ENCODE results near the gene FOXP2. TPM values are rescaled to one million over a fixed set of nuclear protein-coding genes. Genes with fewer than 3 reads are reported as not detected.

FOXP2 gene
- total and polyA plus RNA-seq, 2 donors (not counting 3 experiments of a cell fraction or from before 2014, with no cell fraction given), result 0.37 to 2.7 TPM

DNA sequence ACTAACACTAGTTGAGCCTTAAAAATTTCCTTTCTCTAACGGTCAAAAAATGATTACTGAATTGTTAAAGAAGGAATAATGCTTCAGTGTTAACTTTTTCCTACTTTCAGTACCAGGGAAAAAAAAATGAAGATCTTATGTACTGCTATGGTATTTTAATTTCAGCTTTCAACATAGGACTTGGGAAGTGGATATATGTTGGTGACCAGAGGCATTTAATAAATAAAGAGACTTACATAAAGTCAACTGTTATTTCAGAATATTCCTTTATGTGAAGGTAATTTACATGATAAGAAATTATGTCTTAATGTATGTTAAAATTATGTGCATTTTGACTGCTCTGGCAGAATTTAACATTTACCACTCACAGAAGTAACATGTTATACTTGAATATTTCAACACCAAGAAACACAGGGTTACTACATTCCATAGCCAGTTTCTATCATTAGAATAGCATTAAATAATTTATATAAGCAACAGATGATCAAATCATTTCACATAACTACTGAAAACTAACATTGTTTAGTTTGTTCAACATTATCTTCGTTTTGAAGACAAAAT lies 257.0 kb downstream of the FOXP2 start:
- Histone ChIP-seq H2AFZ (ENCODE audit: low read depth, low read length) (no peak overlapping the region), H3K4me2 (ENCODE audit: insufficient read depth, low read length) (no peak overlapping the region), H3K36me3 (ENCODE audit: control insufficient read depth in 2 of 2, extremely low read depth in 1 of 2, insufficient read depth in 2 of 2, low read length in 2 of 2) (no peaks in the 10 kb centered on the region), H3K4me3 (replicated peaks in 1 of 3; ENCODE audit: insufficient read depth in 1 of 3, low read depth in 1 of 3, low read length in 3 of 3) (no peak overlapping the region), H3K9me3 (replicated peaks; ENCODE audit: control insufficient read depth, insufficient read depth, low read length) (no peaks in the 10 kb centered on the region), H3K4me1 (ENCODE audit: control insufficient read depth, extremely low read depth, insufficient read depth, low read length) (no peaks in the 10 kb centered on the region), H3K9ac (replicated peaks; ENCODE audit: extremely low read depth, insufficient read depth, low read length) (no peak overlapping the region), H3K27ac (ENCODE audit: insufficient read depth, low read depth, low read length) (no peak overlapping the region), H3K79me2 (ENCODE audit: control insufficient read depth, insufficient read depth, low read length) (no peaks in the 10 kb centered on the region), H3K9me1 (replicated peaks; ENCODE audit: control insufficient read depth, extremely low read depth, insufficient read depth, low read length) (no peaks in the 10 kb centered on the region), H4K20me1 (replicated peaks; ENCODE audit: control insufficient read depth, extremely low read depth, insufficient read depth, low read length) (no peaks in the 10 kb centered on the region), H3K27me3 (ENCODE audit: control insufficient read depth in 2 of 2, insufficient read depth in 2 of 2, low read length in 2 of 2) (no peaks in the 10 kb centered on the region)
- FAIRE-seq (no peak), DNase-seq (ENCODE audit: low read depth, low spot score) (no peak)
- no TSS peak for BruUV-seq (replicated peaks)
- ChIA-PET CTCF (interaction anchor here (1.2 to 2.2 kb wide), 2 partner anchors 10 to 590 kb away, joined by 3 to 8 read pairs; no protein-coding TSS in a partner anchor), POLR2A (no interaction called here)
- no peak for TF ChIP-seq POLR2AphosphoS5 (IDR thresholded peaks at IDR 0.05; ENCODE audit: insufficient read depth, low read depth, low read length)
- no peak for TF ChIP-seq JUN (IDR thresholded peaks at IDR 0.05; ENCODE audit: borderline replicate concordance, insufficient read depth, insufficient read length, low read depth)
- TF ChIP-seq, protein P1, sequence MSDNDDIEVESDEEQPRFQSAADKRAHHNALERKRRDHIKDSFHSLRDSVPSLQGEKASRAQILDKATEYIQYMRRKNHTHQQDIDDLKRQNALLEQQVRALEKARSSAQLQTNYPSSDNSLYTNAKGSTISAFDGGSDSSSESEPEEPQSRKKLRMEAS (IDR thresholded peaks at IDR 0.05; ENCODE audit: insufficient read depth, insufficient read length), result no peak
- TF ChIP-seq MYC (IDR thresholded peaks at IDR 0.05; ENCODE audit: low read depth, low read length), result no peak
- no peak for TF ChIP-seq EZH2 (IDR thresholded peaks at IDR 0.05; ENCODE audit: borderline replicate concordance, low read depth, low read length, severe bottlenecking)
- TF ChIP-seq, protein P2, sequence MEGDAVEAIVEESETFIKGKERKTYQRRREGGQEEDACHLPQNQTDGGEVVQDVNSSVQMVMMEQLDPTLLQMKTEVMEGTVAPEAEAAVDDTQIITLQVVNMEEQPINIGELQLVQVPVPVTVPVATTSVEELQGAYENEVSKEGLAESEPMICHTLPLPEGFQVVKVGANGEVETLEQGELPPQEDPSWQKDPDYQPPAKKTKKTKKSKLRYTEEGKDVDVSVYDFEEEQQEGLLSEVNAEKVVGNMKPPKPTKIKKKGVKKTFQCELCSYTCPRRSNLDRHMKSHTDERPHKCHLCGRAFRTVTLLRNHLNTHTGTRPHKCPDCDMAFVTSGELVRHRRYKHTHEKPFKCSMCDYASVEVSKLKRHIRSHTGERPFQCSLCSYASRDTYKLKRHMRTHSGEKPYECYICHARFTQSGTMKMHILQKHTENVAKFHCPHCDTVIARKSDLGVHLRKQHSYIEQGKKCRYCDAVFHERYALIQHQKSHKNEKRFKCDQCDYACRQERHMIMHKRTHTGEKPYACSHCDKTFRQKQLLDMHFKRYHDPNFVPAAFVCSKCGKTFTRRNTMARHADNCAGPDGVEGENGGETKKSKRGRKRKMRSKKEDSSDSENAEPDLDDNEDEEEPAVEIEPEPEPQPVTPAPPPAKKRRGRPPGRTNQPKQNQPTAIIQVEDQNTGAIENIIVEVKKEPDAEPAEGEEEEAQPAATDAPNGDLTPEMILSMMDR (IDR thresholded peaks at IDR 0.05; ENCODE audit: extremely low read depth in 1 of 2, insufficient read depth in 1 of 2, low read depth in 1 of 2, low read length in 2 of 2), result no peak
- TF ChIP-seq GATA2 (IDR thresholded peaks at IDR 0.05; ENCODE audit: insufficient read depth, insufficient read length, low read depth, low read length), result no peak
- TF ChIP-seq POLR2A (IDR thresholded peaks at IDR 0.05; ENCODE audit: low read depth, low read length), result no peak
- TF ChIP-seq FOS (IDR thresholded peaks at IDR 0.05; ENCODE audit: borderline replicate concordance, insufficient read depth, low read length), result no peak
- dilution Hi-C loops (cut with MboI; ENCODE audit: extremely low pct_ligation_motif_present, low sequenced_read_pairs), result no loop called here
- intact Hi-C loops (cut with micrococcal nuclease), result no loop called here

Data from endothelial cell of umbilical vein (primary cell).